Measurements from ENCODE around the gene AARSD1.
"Not testable (repeated sequence)": the region's sequence is repeated elsewhere in the genome, so short reads cannot be mapped to it uniquely, and the experiment has no call there.

The AARSD1 gene

GRCh38 chr17:42917236-42917603, 47.0 kb downstream of the AARSD1 start:
- no peaks in the 10 kb centered on the region for H3K9me3 ChIP-seq (ENCODE audit: control insufficient read depth, low read length)
- H3K27me3 ChIP-seq (replicated peaks; ENCODE audit: control insufficient read depth, insufficient read depth, low read length): no peaks in the 10 kb centered on the region
- no peak overlapping the region for H3K9ac ChIP-seq (ENCODE audit: low read length)
- H3K4me1 ChIP-seq (ENCODE audit: control insufficient read depth, insufficient read depth, low read length): peaks cover 42% of the 10 kb centered on the region
- no peaks in the 10 kb centered on the region for H3K36me3 ChIP-seq (ENCODE audit: control insufficient read depth, insufficient read depth, low read length, severe bottlenecking)
- no peak overlapping the region for H3K4me3 ChIP-seq (ENCODE audit: low read length)
- DNase-seq (ENCODE audit: low read depth): no peak

GRCh38 chr17:42916388-42917235, 47.6 kb downstream of the AARSD1 start:
- H3K36me3 ChIP-seq (ENCODE audit: control insufficient read depth, insufficient read depth, low read length, severe bottlenecking); H3K9me3 ChIP-seq (ENCODE audit: control insufficient read depth, low read length); H3K27me3 ChIP-seq (replicated peaks; ENCODE audit: control insufficient read depth, insufficient read depth, low read length); H3K9ac ChIP-seq (ENCODE audit: low read length); DNase-seq (ENCODE audit: low read depth); H3K4me3 ChIP-seq (ENCODE audit: low read length): not testable (repeated sequence)
- H3K4me1 ChIP-seq (ENCODE audit: control insufficient read depth, insufficient read depth, low read length): peaks cover 44% of the 10 kb centered on the region

GRCh38 chr17:42915288-42915687, 49.0 kb downstream of the AARSD1 start:
- DNase-seq (ENCODE audit: low read depth); H3K9me3 ChIP-seq (ENCODE audit: control insufficient read depth, low read length); H3K9ac ChIP-seq (ENCODE audit: low read length); H3K36me3 ChIP-seq (ENCODE audit: control insufficient read depth, insufficient read depth, low read length, severe bottlenecking); H3K4me3 ChIP-seq (ENCODE audit: low read length): not testable (repeated sequence)
- Histone ChIP-seq H3K27me3 (replicated peaks; ENCODE audit: control insufficient read depth, insufficient read depth, low read length) (peaks cover 18% of the 10 kb centered on the region), H3K4me1 (ENCODE audit: control insufficient read depth, insufficient read depth, low read length) (peaks cover 43% of the 10 kb centered on the region)

GRCh38 chr17:42913981-42914617, 50.2 kb downstream of the AARSD1 start:
- no peak for DNase-seq (ENCODE audit: low read depth)
- peaks cover 37% of the 10 kb centered on the region for H3K4me1 ChIP-seq (ENCODE audit: control insufficient read depth, insufficient read depth, low read length)
- H3K4me3 ChIP-seq (ENCODE audit: low read length): no peak overlapping the region
- H3K36me3 ChIP-seq (ENCODE audit: control insufficient read depth, insufficient read depth, low read length, severe bottlenecking): no peaks in the 10 kb centered on the region
- H3K27me3 ChIP-seq (replicated peaks; ENCODE audit: control insufficient read depth, insufficient read depth, low read length): peaks cover 21% of the 10 kb centered on the region
- no peaks in the 10 kb centered on the region for H3K9me3 ChIP-seq (ENCODE audit: control insufficient read depth, low read length)
- H3K9ac ChIP-seq (ENCODE audit: low read length): peak overlapping the region; percentile 53

- Histone ChIP-seq H3K4me3 (ENCODE audit: low read length) (no peak overlapping the region), H3K9me3 (ENCODE audit: control insufficient read depth, low read length) (no peaks in the 10 kb centered on the region)
- peak; percentile 56 for DNase-seq (ENCODE audit: low read depth)
Observed at GRCh38 chr17:42913522-42913921, 50.7 kb downstream of the AARSD1 start.

GRCh38 chr17:42908872-42909700, 55.2 kb downstream of the AARSD1 start:
- H3K4me3 ChIP-seq (ENCODE audit: low read length): no peak overlapping the region
- no peaks in the 10 kb centered on the region for H3K36me3 ChIP-seq (ENCODE audit: control insufficient read depth, insufficient read depth, low read length, severe bottlenecking)
- peaks cover 26% of the 10 kb centered on the region for H3K27me3 ChIP-seq (replicated peaks; ENCODE audit: control insufficient read depth, insufficient read depth, low read length)
- H3K9me3 ChIP-seq (ENCODE audit: control insufficient read depth, low read length): no peaks in the 10 kb centered on the region
- H3K4me1 ChIP-seq (ENCODE audit: control insufficient read depth, insufficient read depth, low read length): peaks cover 26% of the 10 kb centered on the region
- no peak overlapping the region for H3K9ac ChIP-seq (ENCODE audit: low read length)
- no peak for DNase-seq (ENCODE audit: low read depth)

More at GRCh38 chr17:42913522-42913921, 50.7 kb downstream of the AARSD1 start:
- H3K36me3 ChIP-seq (ENCODE audit: control insufficient read depth, insufficient read depth, low read length, severe bottlenecking): no peaks in the 10 kb centered on the region
- peaks cover 21% of the 10 kb centered on the region for H3K27me3 ChIP-seq (replicated peaks; ENCODE audit: control insufficient read depth, insufficient read depth, low read length)
- H3K4me1 ChIP-seq (ENCODE audit: control insufficient read depth, insufficient read depth, low read length): peaks cover 32% of the 10 kb centered on the region
- peak overlapping the region; percentile 53 for H3K9ac ChIP-seq (ENCODE audit: low read length)

GRCh38 chr17:42906772-42907446, 57.3 kb downstream of the AARSD1 start:
- Histone ChIP-seq H3K27me3 (replicated peaks; ENCODE audit: control insufficient read depth, insufficient read depth, low read length) (peaks cover 25% of the 10 kb centered on the region), H3K9me3 (ENCODE audit: control insufficient read depth, low read length) (no peaks in the 10 kb centered on the region), H3K36me3 (ENCODE audit: control insufficient read depth, insufficient read depth, low read length, severe bottlenecking) (no peaks in the 10 kb centered on the region), H3K4me1 (ENCODE audit: control insufficient read depth, insufficient read depth, low read length) (peaks cover 10% of the 10 kb centered on the region), H3K4me3 (ENCODE audit: low read length) (no peak overlapping the region), H3K9ac (ENCODE audit: low read length) (no peak overlapping the region)
- DNase-seq (ENCODE audit: low read depth): no peak

GRCh38 chr17:42904110-42904469, 60.2 kb downstream of the AARSD1 start:
- H3K4me1 ChIP-seq (ENCODE audit: control insufficient read depth, insufficient read depth, low read length): peaks cover 6% of the 10 kb centered on the region
- no peaks in the 10 kb centered on the region for H3K9me3 ChIP-seq (ENCODE audit: control insufficient read depth, low read length)
- no peak for DNase-seq (ENCODE audit: low read depth)
- H3K4me3 ChIP-seq (ENCODE audit: low read length): no peak overlapping the region
- H3K27me3 ChIP-seq (replicated peaks; ENCODE audit: control insufficient read depth, insufficient read depth, low read length): peaks cover 12% of the 10 kb centered on the region
- no peaks in the 10 kb centered on the region for H3K36me3 ChIP-seq (ENCODE audit: control insufficient read depth, insufficient read depth, low read length, severe bottlenecking)
- no peak overlapping the region for H3K9ac ChIP-seq (ENCODE audit: low read length)

- no peaks in the 10 kb centered on the region for H3K9me3 ChIP-seq (ENCODE audit: control insufficient read depth, low read length)
Observed at GRCh38 chr17:42901535-42902229, 62.6 kb downstream of the AARSD1 start.

More at GRCh38 chr17:42901535-42902229, 62.6 kb downstream of the AARSD1 start:
- Histone ChIP-seq H3K36me3 (ENCODE audit: control insufficient read depth, insufficient read depth, low read length, severe bottlenecking) (no peaks in the 10 kb centered on the region), H3K9ac (ENCODE audit: low read length) (no peak overlapping the region), H3K4me1 (ENCODE audit: control insufficient read depth, insufficient read depth, low read length) (peaks cover 6% of the 10 kb centered on the region), H3K27me3 (replicated peaks; ENCODE audit: control insufficient read depth, insufficient read depth, low read length) (peaks cover 10% of the 10 kb centered on the region), H3K4me3 (ENCODE audit: low read length) (no peak overlapping the region)
- DNase-seq (ENCODE audit: low read depth): no peak
